NCI-H510A treated with DMSO at 0.1 percent for 48 hours (cell line): Measurements from ENCODE around the gene SETD5.

Source experiments
- DNase-seq: peaks from one replicate; lab custom pipeline; 2025; lab: John Stamatoyannopoulos, UW

Gene SETD5

GRCh38 chr3:9397332-9397905 lies at the start of gene SETD5:
Gene SETD5 (plus strand): TSS chr3:9397615. CDS start chr3:9428939, 31,324 bp downstream.
- DNase-seq, result peak; percentile 70

- DNase-seq, result no peak
Observed at GRCh38 chr3:9347887-9348286, 49.5 kb upstream of the SETD5 start.

GRCh38 chr3:9349321-9350117 lies 47.9 kb upstream of the SETD5 start:
- peak; percentile 28 for DNase-seq

DNA sequence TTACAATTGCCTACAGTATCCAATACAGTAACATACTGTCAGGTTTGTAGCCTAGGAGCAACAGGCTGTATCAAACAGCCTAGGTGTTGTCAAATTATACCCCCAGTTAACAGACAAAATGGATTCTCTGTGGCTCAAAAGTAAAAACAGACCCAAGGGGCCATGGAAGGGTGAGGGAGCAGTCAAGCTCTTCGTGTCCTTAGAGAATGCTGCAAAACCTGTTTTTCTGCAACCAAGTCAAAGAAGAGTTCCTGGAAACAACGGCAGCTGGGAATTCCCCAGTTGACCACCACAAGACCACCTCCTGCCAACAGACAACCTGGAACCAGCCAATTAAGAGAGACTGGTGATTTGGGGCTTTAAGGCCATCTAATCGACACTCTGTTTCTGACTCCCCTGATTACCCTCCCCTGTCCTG lies 45.7 kb upstream of the SETD5 start:
- DNase-seq, result no peak

- peak; percentile 83 for DNase-seq
Observed at GRCh38 chr3:9352917-9353752, 44.3 kb upstream of the SETD5 start.

DNA sequence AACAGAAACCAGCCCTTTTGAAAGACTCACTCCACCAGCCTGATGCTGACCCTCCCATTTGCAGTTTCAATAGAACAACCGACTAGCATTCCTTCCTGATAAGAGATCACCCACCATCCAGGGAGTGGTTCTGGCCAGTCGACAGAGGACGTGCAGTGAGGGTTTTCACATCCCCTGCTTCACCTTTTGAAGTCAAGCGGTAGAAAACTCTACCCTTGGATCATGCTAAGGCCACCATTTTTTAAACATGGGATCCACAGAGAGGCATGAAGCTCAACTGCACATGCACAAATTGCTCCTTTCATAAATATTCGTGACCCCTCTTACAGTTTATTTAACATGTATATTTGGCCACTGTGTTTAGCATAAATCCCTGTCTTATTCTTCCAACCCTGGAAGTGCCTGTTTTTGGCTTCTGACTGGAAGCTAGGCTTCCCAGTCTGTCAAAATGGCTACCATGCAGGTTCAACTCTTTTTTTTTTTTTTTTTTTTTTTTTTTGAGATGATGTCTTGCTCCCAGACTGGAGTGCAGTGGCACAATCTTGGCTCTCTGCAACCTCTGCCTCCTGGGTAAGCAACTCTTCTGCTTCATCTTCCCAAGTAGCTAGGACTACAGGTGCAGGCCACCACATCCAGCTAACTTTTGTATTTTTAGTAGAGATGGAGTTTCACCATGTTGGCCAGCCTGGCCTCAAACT lies 35.6 kb upstream of the SETD5 start:
- no peak for DNase-seq

- DNase-seq, result peak; percentile 78
Observed at GRCh38 chr3:9362731-9363530, 34.5 kb upstream of the SETD5 start, which contains the start of gene THUMPD3. Gene THUMPD3 (plus strand): TSS chr3:9363054. CDS start chr3:9365069, 2,015 bp downstream.

DNA sequence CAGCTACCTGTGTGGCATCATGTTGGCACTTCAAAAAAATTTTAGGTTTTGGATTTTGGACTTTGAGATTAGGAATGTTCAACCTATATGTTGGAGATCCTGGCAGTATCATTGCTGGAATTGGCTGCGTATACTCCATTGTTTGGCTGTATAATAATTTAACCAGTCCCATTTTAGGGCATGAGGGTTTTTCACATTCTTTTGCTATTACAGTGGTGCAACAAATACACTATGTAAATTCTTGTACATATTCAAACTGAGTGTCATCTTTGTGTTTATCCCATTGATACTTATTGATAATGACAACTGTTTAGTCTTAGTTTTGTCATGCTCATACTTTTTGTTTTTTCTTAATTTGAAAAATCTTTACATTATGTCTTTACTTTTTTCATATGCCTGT lies 27.9 kb upstream of the SETD5 start:
- no peak for DNase-seq

- DNase-seq, result no peak
Observed at GRCh38 chr3:9373465-9373864, 23.9 kb upstream of the SETD5 start.

GRCh38 chr3:9377981-9378380 lies 19.4 kb upstream of the SETD5 start:
- no peak for DNase-seq

GRCh38 chr3:9379327-9379726 lies 18.1 kb upstream of the SETD5 start:
- no peak for DNase-seq

DNA sequence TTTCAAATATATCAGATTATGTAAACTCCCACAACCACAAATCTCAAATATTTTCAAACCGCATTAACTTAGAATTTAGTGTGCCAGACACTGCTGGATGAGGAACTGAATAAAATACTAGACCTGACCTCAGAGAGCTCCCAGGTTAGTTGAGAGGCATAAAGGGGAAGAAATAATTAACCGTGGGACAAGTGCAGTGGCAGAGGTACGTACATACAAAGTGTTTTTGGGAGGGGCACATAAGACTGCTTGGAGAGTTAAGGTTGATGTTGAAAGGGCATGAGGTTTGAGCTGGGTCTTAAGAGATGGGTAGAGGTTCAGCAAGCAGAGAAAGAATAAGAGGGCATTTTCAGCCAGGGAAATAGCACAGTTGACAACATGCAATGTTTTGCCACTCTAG lies 17.4 kb upstream of the SETD5 start:
- DNase-seq, result no peak

- DNase-seq, result no peak
Observed at GRCh38 chr3:9384141-9384828, 13.1 kb upstream of the SETD5 start.

- DNase-seq, result no peak
Observed at GRCh38 chr3:9385187-9386077, 12.0 kb upstream of the SETD5 start.

DNA sequence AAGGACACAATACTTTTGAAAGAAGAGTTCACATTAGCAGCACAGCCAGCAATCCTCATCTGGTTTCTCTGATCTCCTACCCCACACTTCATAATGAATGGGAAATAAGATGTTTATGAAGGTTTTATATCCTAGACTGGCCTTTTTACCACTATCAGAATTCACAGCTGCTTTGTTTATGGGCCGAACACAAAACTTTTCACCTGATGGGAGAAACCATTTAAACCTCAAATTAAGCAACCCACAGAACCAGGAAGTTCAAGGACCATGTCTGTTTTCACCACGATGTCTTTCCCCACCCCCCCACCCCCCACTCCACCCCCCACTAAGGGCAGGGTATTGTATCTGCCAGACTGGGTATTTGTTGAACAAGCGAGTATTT lies 11.3 kb upstream of the SETD5 start:
- no peak for DNase-seq

- DNase-seq, result no peak
Observed at GRCh38 chr3:9386501-9387321, 10.7 kb upstream of the SETD5 start.

DNA sequence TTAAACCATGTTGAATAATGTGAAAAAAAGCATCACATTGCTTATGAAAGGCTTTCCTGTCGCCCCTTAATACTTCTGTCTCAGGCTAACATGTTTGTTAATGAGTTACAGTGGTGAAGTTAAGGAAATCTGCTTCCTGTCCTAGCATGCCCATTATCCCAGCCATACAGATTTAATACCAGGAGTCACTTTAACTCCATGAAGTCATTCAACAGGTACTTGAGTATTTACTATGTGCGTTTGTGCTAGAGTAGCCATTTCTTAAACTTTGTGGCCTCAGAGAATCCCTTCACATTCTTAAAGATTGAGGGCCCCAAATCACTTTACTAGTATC lies 10.1 kb upstream of the SETD5 start:
- no peak for DNase-seq

- no peak for DNase-seq
Observed at GRCh38 chr3:9388142-9388541, 9.3 kb upstream of the SETD5 start.
